LNCAP (cell line): ENCODE data around the gene PARP8.

Source experiments
- TF ChIP-seq, protein P1 (sequence below): fragments of 450-650 bp; IDR thresholded peaks from 2 replicates; pipeline ENCODE4 v1.5.1; 2017; ENCODE audit warnings: mild to moderate bottlenecking

The PARP8 gene

DNA sequence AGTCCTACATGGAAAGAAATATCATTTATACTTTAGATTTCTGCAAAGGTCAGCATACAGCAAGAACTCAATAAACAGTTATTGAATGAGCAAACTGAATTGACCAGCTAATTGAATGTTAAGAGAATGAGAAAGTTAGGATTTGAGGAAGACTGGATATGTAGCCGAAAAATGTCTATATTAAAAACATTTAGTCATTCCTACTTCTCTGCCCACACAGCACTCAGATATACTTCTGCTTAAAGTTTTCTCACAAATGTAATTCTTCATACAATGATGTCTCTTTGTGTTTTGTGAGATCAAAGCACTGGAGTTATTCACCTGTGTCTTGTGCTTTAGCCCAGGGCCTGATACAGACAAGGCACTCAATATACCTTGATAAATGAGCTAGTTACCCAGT is 188.6 kb downstream of the PARP8 start:
- TF ChIP-seq, protein P1, sequence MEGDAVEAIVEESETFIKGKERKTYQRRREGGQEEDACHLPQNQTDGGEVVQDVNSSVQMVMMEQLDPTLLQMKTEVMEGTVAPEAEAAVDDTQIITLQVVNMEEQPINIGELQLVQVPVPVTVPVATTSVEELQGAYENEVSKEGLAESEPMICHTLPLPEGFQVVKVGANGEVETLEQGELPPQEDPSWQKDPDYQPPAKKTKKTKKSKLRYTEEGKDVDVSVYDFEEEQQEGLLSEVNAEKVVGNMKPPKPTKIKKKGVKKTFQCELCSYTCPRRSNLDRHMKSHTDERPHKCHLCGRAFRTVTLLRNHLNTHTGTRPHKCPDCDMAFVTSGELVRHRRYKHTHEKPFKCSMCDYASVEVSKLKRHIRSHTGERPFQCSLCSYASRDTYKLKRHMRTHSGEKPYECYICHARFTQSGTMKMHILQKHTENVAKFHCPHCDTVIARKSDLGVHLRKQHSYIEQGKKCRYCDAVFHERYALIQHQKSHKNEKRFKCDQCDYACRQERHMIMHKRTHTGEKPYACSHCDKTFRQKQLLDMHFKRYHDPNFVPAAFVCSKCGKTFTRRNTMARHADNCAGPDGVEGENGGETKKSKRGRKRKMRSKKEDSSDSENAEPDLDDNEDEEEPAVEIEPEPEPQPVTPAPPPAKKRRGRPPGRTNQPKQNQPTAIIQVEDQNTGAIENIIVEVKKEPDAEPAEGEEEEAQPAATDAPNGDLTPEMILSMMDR, result no peak

DNA sequence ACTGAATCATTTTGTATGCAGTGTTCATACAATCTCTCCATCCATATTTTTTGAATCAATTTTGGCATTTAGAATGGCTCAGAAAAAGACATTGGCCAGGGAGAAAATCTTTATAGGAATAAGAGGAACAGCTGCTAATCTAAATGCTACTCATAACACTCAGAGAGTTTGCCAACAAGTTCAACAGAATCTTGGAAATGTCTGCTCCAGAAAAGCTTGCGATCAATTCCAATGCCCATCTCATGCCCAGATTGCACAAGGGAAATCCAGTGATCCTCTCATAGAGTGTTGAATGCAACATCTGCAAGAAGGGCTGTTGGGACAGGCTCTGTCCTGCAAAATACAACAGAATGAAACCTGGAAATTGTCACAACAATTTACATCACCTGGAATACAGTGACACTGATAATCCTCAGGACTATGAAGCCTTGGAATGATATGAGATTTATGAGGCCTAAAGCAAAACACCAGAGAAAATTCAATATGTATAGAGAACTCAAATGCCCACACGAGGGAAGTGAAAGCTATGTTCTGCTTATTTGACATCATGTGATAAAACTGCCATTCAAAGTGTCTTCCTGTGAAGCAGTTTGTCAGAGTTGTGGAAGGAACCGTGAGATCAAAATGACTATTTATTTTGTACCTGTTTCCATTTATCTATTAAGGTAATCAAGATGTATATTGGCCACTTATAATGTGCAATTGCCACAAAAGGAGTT is 190.1 kb downstream of the PARP8 start:
- TF ChIP-seq, protein P1, result no peak

DNA sequence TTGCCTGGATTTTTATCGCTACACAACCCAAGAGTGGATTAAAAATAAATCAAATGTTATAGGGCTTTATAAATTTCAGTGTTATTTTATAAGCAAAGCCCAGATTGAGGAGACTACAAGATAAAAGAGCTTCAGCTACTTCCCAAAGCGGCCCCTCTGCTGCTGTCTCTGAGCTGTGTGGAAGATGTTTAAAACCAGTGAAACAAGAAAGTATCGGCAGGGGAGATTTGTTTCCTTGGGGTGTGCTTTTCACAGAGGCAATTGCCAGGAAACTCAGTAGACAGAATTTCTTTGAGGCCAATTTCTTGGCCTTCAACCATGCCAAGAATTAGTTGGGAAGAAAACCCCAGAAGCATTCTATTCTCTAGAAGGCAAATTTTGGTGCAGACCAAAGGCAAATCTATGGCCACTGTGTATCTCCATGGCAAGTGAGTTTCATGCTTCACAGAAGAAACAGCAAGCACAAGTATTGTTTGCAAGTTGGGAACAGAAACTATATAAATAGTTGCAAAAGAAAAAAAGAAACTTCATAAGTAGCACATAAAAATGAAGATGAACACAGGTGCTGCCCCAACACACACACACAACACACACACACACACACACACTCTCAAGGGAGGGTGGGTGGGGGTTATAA is 197.2 kb downstream of the PARP8 start:
- TF ChIP-seq, protein P1, result no peak

DNA sequence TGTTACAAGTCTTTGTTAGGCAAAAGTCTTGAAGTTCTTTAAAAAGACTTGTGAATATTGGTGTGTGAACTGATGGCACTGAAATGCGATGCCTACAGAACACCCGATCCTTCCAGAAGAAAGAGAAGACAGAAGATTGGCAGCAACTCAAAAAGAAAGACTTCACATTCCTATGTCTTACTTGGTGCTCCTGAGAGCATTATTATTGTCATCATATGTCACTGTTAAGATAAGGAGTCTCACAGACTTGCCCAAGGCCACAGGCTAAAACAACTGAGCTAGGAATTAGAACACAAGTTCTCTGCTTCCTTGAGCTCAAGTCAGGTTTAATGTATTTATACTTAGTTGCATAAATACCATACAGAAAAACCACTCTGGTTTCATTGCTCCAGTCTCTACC is 198.0 kb downstream of the PARP8 start:
- TF ChIP-seq, protein P1, result no peak

DNA sequence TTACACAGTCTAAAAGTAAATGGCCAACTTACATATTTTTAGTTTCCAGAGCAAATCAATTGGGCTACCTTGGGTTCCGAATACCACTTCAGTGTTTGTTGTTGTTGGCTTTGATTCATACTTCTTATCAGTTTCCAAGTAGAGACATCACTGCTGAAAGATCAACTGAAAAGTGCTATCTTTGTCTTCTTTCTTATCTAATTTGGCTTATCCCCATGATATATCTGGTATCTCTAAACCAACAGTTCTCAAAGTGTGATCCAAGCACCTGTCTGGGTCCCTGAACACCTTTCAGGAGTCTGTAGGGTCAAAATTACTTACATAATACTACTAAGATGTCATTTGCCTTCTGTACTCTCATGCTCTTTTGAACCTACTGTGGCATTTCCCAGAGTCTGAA is 200.0 kb downstream of the PARP8 start:
- TF ChIP-seq, protein P1, result no peak

DNA sequence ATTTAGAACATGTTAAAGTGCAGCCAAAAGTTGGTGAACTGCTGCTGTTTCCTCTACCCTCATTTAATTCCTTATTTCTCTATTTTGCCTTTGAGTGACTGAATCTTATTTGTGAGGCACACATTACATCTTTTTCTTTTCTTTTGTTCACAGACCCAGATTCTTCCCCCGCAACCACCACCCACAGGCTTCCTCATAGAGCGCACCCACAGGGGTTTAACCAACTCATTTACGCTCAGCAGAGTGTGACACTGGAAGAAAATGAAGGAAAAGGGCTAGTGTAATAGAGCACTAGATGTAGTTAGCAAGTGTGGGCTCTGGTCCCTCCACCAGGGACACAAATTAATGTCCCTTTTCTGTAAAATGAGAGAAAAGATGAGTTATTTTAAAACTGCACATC is 200.7 kb downstream of the PARP8 start:
- TF ChIP-seq, protein P1, result no peak

DNA sequence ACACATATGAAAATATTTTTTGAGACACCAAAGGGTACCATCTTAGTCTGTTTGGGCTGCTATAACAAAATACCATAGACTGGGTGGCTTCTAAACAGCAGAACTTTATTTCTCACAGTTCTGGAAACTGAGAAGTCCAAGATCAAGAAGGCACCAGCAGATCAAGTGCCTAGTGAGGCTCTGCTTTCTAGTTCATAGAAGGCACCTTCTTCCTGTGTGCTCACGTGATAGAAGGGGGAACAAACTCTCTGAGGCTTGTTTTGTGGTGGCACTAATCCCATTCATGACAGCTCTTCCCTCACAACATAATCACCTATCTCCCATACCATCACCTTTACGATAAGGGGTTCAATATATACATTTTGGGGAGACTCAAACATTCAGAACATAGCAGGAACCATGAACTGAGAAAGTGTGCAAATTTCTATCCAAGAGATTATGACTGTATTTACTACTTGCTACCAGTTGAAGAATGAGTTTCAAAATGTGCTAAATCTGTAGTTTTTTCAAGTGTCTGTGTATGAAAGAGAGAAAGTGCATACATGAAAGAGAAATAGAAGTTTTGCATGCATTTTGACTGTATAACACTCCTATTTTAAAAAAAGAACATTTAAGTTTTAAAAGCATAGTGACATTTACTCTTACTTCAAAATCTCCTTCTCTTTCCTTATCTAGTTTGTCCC is 207.3 kb downstream of the PARP8 start:
- TF ChIP-seq, protein P1, result no peak
